ENCODE data around the gene TH.

TH gene

GRCh38 chr11:2159536-2160413 is 11.8 kb downstream of the TH start:
- DNase-seq (ENCODE audit: low read depth in 2 of 2), result no peak

GRCh38 chr11:2158966-2159365 is 12.6 kb downstream of the TH start:
- no peak for DNase-seq (ENCODE audit: low read depth in 2 of 2)

GRCh38 chr11:2158296-2158737 is 13.3 kb downstream of the TH start:
- DNase-seq (ENCODE audit: low read depth in 2 of 2), result no peak

GRCh38 chr11:2157294-2158040 is 14.1 kb downstream of the TH start:
- DNase-seq (ENCODE audit: low read depth in 2 of 2), result no peak

- DNase-seq (ENCODE audit: low read depth in 2 of 2), result peak; percentile 40 to 49
These were observed 15.0 kb downstream of the TH start for GRCh38 chr11:2156416-2157182.

- no peak for DNase-seq (ENCODE audit: low read depth in 2 of 2)
These were observed 16.1 kb downstream of the TH start for GRCh38 chr11:2155511-2155910.

GRCh38 chr11:2154889-2155288 is 16.7 kb downstream of the TH start:
- DNase-seq (ENCODE audit: low read depth in 2 of 2), result no peak

GRCh38 chr11:2154195-2154585 is 17.4 kb downstream of the TH start:
- no peak for DNase-seq (ENCODE audit: low read depth in 2 of 2)

- no peak for DNase-seq (ENCODE audit: low read depth in 2 of 2)
These were observed 17.9 kb downstream of the TH start for GRCh38 chr11:2153581-2154194.

- DNase-seq (ENCODE audit: low read depth in 2 of 2), result peak; percentile 67 to 72
These were observed 19.9 kb downstream of the TH start for GRCh38 chr11:2151500-2152257.

GRCh38 chr11:2149864-2150847 is 21.5 kb downstream of the TH start:
- DNase-seq (ENCODE audit: low read depth in 2 of 2), result no peak

- no peak for DNase-seq (ENCODE audit: low read depth in 2 of 2)
These were observed 22.2 kb downstream of the TH start for GRCh38 chr11:2149460-2149859.

GRCh38 chr11:2148595-2148994 is 23.0 kb downstream of the TH start:
- DNase-seq (ENCODE audit: low read depth in 2 of 2), result no peak

- DNase-seq (ENCODE audit: low read depth in 2 of 2), result no peak
These were observed 24.2 kb downstream of the TH start for GRCh38 chr11:2147391-2147790.

- no peak for DNase-seq (ENCODE audit: low read depth in 2 of 2)
These were observed 25.6 kb downstream of the TH start for GRCh38 chr11:2146051-2146450.

GRCh38 chr11:2144544-2145248 is 26.9 kb downstream of the TH start:
- no peak for DNase-seq (ENCODE audit: low read depth in 2 of 2)

GRCh38 chr11:2143799-2144543 is 27.6 kb downstream of the TH start:
- DNase-seq (ENCODE audit: low read depth in 2 of 2), result no peak

GRCh38 chr11:2143477-2143798 is 28.2 kb downstream of the TH start:
- no peak for DNase-seq (ENCODE audit: low read depth in 2 of 2)
